Measurements from ENCODE around the gene TGM2.

Gene TGM2

GRCh38 chr20:38084425-38084951 is 80.6 kb downstream of the TGM2 start:
- peaks cover 50% of the 10 kb centered on the region for H3K4me1 ChIP-seq (ENCODE audit: insufficient read depth, low read length)
- no peak overlapping the region for H3K4me3 ChIP-seq (ENCODE audit: low read depth in 1 of 2, low read length in 2 of 2)
- no peak overlapping the region for H3K9ac ChIP-seq (ENCODE audit: low read length)
- no peaks in the 10 kb centered on the region for H3K9me3 ChIP-seq (ENCODE audit: low read length)
- H3K27ac ChIP-seq (ENCODE audit: low read depth, low read length), result peak overlapping the region; percentile 84
- peaks cover 19% of the 10 kb centered on the region for H3K36me3 ChIP-seq (ENCODE audit: insufficient read depth, low read length)
- no peaks in the 10 kb centered on the region for H3K27me3 ChIP-seq (ENCODE audit: control insufficient read depth in 1 of 2, insufficient read depth in 2 of 2, low read length in 2 of 2)

- Histone ChIP-seq H3K27ac (ENCODE audit: low read depth, low read length) (peak overlapping the region; percentile 84), H3K36me3 (ENCODE audit: insufficient read depth, low read length) (peaks cover 15% of the 10 kb centered on the region), H3K4me3 (ENCODE audit: low read depth in 1 of 2, low read length in 2 of 2) (no peak overlapping the region), H3K9ac (ENCODE audit: low read length) (peak overlapping the region; percentile 10), H3K27me3 (ENCODE audit: control insufficient read depth in 1 of 2, insufficient read depth in 2 of 2, low read length in 2 of 2) (no peaks in the 10 kb centered on the region), H3K9me3 (ENCODE audit: low read length) (no peaks in the 10 kb centered on the region), H3K4me1 (ENCODE audit: insufficient read depth, low read length) (peaks cover 50% of the 10 kb centered on the region)
These were observed 81.6 kb downstream of the TGM2 start for GRCh38 chr20:38083338-38084048.

DNA sequence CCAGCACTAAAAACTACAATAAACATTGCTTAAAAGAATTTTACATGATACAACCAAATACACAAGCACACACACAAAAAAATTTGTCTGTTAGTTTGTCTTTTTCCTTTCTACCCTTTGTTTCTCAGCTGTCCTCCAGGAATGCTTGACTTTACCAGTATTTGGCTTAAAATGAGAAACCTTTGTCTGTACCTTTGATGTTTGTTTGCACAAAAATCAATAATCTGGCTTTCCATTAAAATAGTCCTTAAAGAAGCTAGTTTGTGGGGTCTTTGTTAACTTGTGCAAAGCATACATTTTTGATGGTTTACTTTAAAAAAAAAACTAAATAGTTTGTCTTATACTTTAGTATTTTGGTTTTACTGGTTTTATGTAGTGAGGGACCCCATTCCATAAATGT is 82.2 kb downstream of the TGM2 start:
- H3K4me3 ChIP-seq (ENCODE audit: low read depth in 1 of 2, low read length in 2 of 2), result no peak overlapping the region
- no peaks in the 10 kb centered on the region for H3K27me3 ChIP-seq (ENCODE audit: control insufficient read depth in 1 of 2, insufficient read depth in 2 of 2, low read length in 2 of 2)
- H3K36me3 ChIP-seq (ENCODE audit: insufficient read depth, low read length), result peaks cover 10% of the 10 kb centered on the region
- no peak overlapping the region for H3K9ac ChIP-seq (ENCODE audit: low read length)
- H3K9me3 ChIP-seq (ENCODE audit: low read length), result no peaks in the 10 kb centered on the region
- H3K4me1 ChIP-seq (ENCODE audit: insufficient read depth, low read length), result peaks cover 47% of the 10 kb centered on the region
- H3K27ac ChIP-seq (ENCODE audit: low read depth, low read length), result peak overlapping the region; percentile 45

GRCh38 chr20:38081575-38081974 is 83.5 kb downstream of the TGM2 start:
- H3K9me3 ChIP-seq (ENCODE audit: low read length), result no peaks in the 10 kb centered on the region
- H3K36me3 ChIP-seq (ENCODE audit: insufficient read depth, low read length), result peaks cover 9% of the 10 kb centered on the region
- no peak overlapping the region for H3K9ac ChIP-seq (ENCODE audit: low read length)
- H3K27me3 ChIP-seq (ENCODE audit: control insufficient read depth in 1 of 2, insufficient read depth in 2 of 2, low read length in 2 of 2), result no peaks in the 10 kb centered on the region
- no peak overlapping the region for H3K4me3 ChIP-seq (ENCODE audit: low read depth in 1 of 2, low read length in 2 of 2)
- no peak overlapping the region for H3K27ac ChIP-seq (ENCODE audit: low read depth, low read length)
- H3K4me1 ChIP-seq (ENCODE audit: insufficient read depth, low read length), result peaks cover 33% of the 10 kb centered on the region

DNA sequence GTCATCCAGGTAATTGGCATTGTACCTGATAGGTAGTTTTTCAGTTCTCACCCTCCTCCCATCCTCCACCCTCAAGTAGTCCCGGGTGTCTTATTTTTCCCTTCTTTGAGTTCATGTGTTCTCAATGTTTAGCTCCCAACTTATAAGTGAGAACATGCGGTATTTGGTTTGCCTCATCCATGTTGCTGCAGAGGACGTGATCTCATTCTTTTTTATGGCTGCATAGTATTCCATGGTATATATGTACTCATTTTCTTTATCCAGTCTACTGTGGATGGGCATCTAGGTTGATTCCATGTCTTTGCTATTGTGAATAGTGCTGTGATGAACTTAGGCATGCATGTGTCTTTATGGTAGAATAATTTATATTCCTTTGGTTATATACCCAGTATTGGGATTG is 85.7 kb downstream of the TGM2 start:
- H3K4me1 ChIP-seq (ENCODE audit: insufficient read depth, low read length), result peaks cover 32% of the 10 kb centered on the region
- H3K9ac ChIP-seq (ENCODE audit: low read length), result no peak overlapping the region
- peaks cover 9% of the 10 kb centered on the region for H3K36me3 ChIP-seq (ENCODE audit: insufficient read depth, low read length)
- H3K27ac ChIP-seq (ENCODE audit: low read depth, low read length), result no peak overlapping the region
- no peak overlapping the region for H3K4me3 ChIP-seq (ENCODE audit: low read depth in 1 of 2, low read length in 2 of 2)
- no peaks in the 10 kb centered on the region for H3K9me3 ChIP-seq (ENCODE audit: low read length)
- H3K27me3 ChIP-seq (ENCODE audit: control insufficient read depth in 1 of 2, insufficient read depth in 2 of 2, low read length in 2 of 2), result no peaks in the 10 kb centered on the region

DNA sequence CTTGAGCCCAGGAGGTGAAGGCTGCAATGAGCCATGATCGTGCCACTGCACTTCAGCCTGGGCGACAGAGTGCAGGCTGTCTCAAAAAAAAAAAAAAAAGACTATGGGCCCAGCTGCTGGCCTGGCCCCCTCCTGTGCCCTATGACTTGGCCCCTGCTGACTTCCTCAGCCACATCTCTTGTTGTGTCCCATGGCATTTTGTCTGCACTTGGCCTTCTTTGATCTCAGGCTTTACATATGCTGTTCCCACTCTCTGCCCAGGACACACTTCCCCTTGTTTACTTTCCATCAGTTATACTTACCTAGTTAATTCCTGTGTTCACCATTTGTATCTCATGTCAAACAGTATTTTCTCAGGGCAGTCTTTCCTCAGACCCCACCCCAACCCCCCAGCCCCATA is 87.0 kb downstream of the TGM2 start:
- Histone ChIP-seq H3K4me1 (ENCODE audit: insufficient read depth, low read length) (peaks cover 34% of the 10 kb centered on the region), H3K9me3 (ENCODE audit: low read length) (no peaks in the 10 kb centered on the region), H3K9ac (ENCODE audit: low read length) (no peak overlapping the region), H3K27me3 (ENCODE audit: control insufficient read depth in 1 of 2, insufficient read depth in 2 of 2, low read length in 2 of 2) (no peaks in the 10 kb centered on the region), H3K36me3 (ENCODE audit: insufficient read depth, low read length) (peaks cover 9% of the 10 kb centered on the region), H3K4me3 (ENCODE audit: low read depth in 1 of 2, low read length in 2 of 2) (no peak overlapping the region), H3K27ac (ENCODE audit: low read depth, low read length) (no peak overlapping the region)

Data from muscle layer of colon (tissue), 2 donors.